GM20000 (cell line): ENCODE measurements around the gene CMTM8.

Experiments
- DNase-seq: peaks from one replicate; pipeline ENCODE4 v3.0.0; 2012; ENCODE audit warnings: low spot score
- CTCF ChIP-seq: IDR thresholded peaks from 2 replicates; pipeline ENCODE4 v1.5.1; 2012; ENCODE audit warnings: mild to moderate bottlenecking, control low read depth; ENCODE audit errors: extremely low read depth, missing control alignments

Gene CMTM8

GRCh38 chr3:32405155-32405554 lies 166.7 kb downstream of the CMTM8 start:
- no peak for TF ChIP-seq CTCF
- DNase-seq: no peak

GRCh38 chr3:32405711-32406323 lies 167.3 kb downstream of the CMTM8 start:
- TF ChIP-seq CTCF: no peak
- no peak for DNase-seq

- no peak for DNase-seq
- TF ChIP-seq CTCF: no peak
Measured at GRCh38 chr3:32406486-32407408, 168.3 kb downstream of the CMTM8 start.

DNA sequence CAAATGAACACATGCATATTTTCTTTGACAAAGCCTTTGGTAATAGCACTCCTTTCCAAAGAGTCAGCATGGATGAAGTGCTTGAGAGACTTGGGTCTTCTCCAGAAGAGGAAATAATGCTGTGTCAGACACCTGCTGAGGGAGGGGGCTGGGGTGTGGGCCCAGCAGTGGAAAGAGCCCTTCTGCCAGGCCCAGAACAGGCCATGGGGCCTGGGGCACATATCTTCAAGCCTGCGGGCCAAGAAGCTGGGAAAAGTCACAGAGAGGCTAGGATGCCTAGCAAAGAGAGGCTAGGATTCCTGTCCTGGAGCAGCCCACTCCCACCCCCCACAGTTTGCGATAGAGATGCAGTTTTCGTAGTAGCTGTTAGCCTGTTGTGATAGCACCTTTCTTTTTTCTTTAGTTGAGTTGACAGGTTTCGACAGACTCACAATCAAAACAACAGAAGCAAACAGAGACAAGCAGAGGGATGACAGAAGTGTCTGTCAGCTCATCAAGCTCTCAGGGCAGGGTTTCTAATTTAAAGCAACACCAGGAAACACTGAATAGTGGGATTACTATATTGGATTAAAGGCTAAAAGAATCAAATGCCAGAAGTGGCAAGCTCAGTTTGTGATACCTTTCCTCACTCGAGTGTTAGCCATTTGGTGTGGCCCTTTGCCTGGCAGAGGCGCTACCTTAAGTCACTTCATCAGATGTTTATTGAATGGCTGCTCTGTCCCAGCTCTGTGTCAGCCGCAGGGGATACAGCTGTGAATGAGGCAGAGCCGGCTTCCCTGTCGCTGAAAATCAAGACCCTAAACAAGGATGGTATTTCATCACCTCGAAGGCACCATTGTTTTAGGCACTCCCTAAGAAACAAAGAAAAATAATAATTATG lies 172.1 kb downstream of the CMTM8 start:
- TF ChIP-seq CTCF: no peak
- DNase-seq: no peak

GRCh38 chr3:32411442-32411841 lies 173.0 kb downstream of the CMTM8 start:
- TF ChIP-seq CTCF: no peak
- no peak for DNase-seq

GRCh38 chr3:32412887-32413286 lies 174.4 kb downstream of the CMTM8 start:
- no peak for TF ChIP-seq CTCF
- DNase-seq: no peak
